SK-N-SH treated with all-trans-retinoic acid at 6 μM for 48 hours (cell line): ENCODE measurements around the gene NHERF2.

ENCODE experiments used
- ATAC-seq: fragments of 200-7000 bp; cut with Tn5 transposase; 3 replicates; pipeline ENCODE4 v1.9.1; 2020; ENCODE audit warnings: mild to moderate bottlenecking, moderate library complexity
- ARNTL ChIP-seq: fragments of 450-650 bp; formaldehyde crosslinking; IDR thresholded peaks from 2 replicates; pipeline ENCODE4 v1.5.0; 2020; ENCODE audit warnings: low read depth, mild to moderate bottlenecking, moderate library complexity, borderline replicate concordance
- BACH2 ChIP-seq: fragments of 250-450 bp; sonication (Bioruptor Pico); IDR thresholded peaks from 2 replicates; pipeline ENCODE4 v1.9.0; 2021; ENCODE audit warnings: mild to moderate bottlenecking, borderline replicate concordance
- CSDC2 ChIP-seq: fragments of 250-450 bp; sonication (Bioruptor Pico); IDR thresholded peaks from 2 replicates; pipeline ENCODE4 v1.5.0; 2020; ENCODE audit warnings: mild to moderate bottlenecking, moderate library complexity
- ESRRG ChIP-seq: fragments of 250-450 bp; sonication (Bioruptor Pico); IDR thresholded peaks from 2 replicates; pipeline ENCODE4 v1.6.1; 2021; ENCODE audit warnings: mild to moderate bottlenecking
- GLIS3 ChIP-seq: fragments of 250-450 bp; sonication (Bioruptor Pico); IDR thresholded peaks from 2 replicates; pipeline ENCODE4 v1.5.0; 2020; ENCODE audit warnings: mild to moderate bottlenecking, moderate library complexity
- ISL1 ChIP-seq: fragments of 250-450 bp; sonication (Bioruptor Pico); IDR thresholded peaks from 2 replicates; pipeline ENCODE4 v2.1.2; 2022; ENCODE audit warnings: mild to moderate bottlenecking, moderate library complexity
- OSR1 ChIP-seq: fragments of 250-450 bp; sonication (Bioruptor Pico); IDR thresholded peaks from 2 replicates; pipeline ENCODE4 v1.8.0; 2022; ENCODE audit warnings: moderate library complexity, mild to moderate bottlenecking, inconsistent platforms
- PPARA ChIP-seq: fragments of 250-450 bp; sonication (Bioruptor Pico); IDR thresholded peaks from 2 replicates; pipeline ENCODE4 v1.5.0; 2020; ENCODE audit warnings: mild to moderate bottlenecking, borderline replicate concordance
- RARB ChIP-seq: fragments of 250-450 bp; sonication (Bioruptor Pico); IDR thresholded peaks from 2 replicates; pipeline ENCODE4 v1.8.0; 2021; ENCODE audit warnings: mild to moderate bottlenecking, moderate library complexity
- TCF4 ChIP-seq: fragments of 250-450 bp; sonication (Bioruptor Pico); IDR thresholded peaks from 2 replicates; pipeline ENCODE4 v1.8.0; 2021; ENCODE audit warnings: mild to moderate bottlenecking, moderate library complexity, borderline replicate concordance
- TOX ChIP-seq: fragments of 250-450 bp; sonication (Bioruptor Pico); IDR thresholded peaks from 2 replicates; pipeline ENCODE4 v1.8.0; 2021; ENCODE audit warnings: mild to moderate bottlenecking, moderate library complexity, borderline replicate concordance
- ZC3H10 ChIP-seq: fragments of 250-450 bp; sonication (Bioruptor Pico); IDR thresholded peaks from 2 replicates; pipeline ENCODE4 v1.5.1; 2021; ENCODE audit warnings: mild to moderate bottlenecking, moderate library complexity
- ZFP3 ChIP-seq: fragments of 250-450 bp; sonication (Bioruptor Pico); IDR thresholded peaks from 2 replicates; pipeline ENCODE4 v1.5.0; 2020; ENCODE audit warnings: mild to moderate bottlenecking, moderate library complexity
- ZFP30 ChIP-seq: fragments of 450-650 bp; formaldehyde crosslinking; IDR thresholded peaks from 2 replicates; pipeline ENCODE4 v1.5.0; 2022; ENCODE audit warnings: mild to moderate bottlenecking, moderate library complexity
- ZNF565 ChIP-seq: fragments of 450-650 bp; formaldehyde crosslinking; conservative IDR thresholded peaks from 2 replicates; pipeline ENCODE4 v1.5.0; 2020; ENCODE audit warnings: low read depth, mild to moderate bottlenecking, moderate library complexity
- ZNF70 ChIP-seq: fragments of 450-650 bp; formaldehyde crosslinking; IDR thresholded peaks from 2 replicates; pipeline ENCODE4 v1.5.0; 2020; ENCODE audit warnings: mild to moderate bottlenecking, moderate library complexity
- ZNF8 ChIP-seq: fragments of 450-650 bp; formaldehyde crosslinking; IDR thresholded peaks from 2 replicates; pipeline ENCODE4 v1.5.0; 2020; ENCODE audit warnings: mild to moderate bottlenecking, moderate library complexity
- TF ChIP-seq, protein P1 (sequence below): fragments of 250-450 bp; sonication (Bioruptor Pico); IDR thresholded peaks from 2 replicates; pipeline ENCODE4 v1.5.0; 2020; ENCODE audit warnings: mild to moderate bottlenecking, moderate library complexity
- TF ChIP-seq, protein P2 (sequence below): fragments of 250-450 bp; sonication (Bioruptor Pico); IDR thresholded peaks from 2 replicates; pipeline ENCODE4 v1.8.0; 2020; ENCODE audit warnings: mild to moderate bottlenecking, moderate library complexity, borderline replicate concordance
- TF ChIP-seq, protein P3 (sequence below): fragments of 250-450 bp; sonication (Bioruptor Pico); IDR thresholded peaks from 2 replicates; pipeline ENCODE4 v1.5.1; 2020; ENCODE audit warnings: low read depth, mild to moderate bottlenecking, moderate library complexity
- TF ChIP-seq, protein P4 (sequence below): fragments of 250-450 bp; sonication (Bioruptor Pico); IDR thresholded peaks from 2 replicates; pipeline ENCODE4 v1.5.1; 2021; ENCODE audit warnings: mild to moderate bottlenecking, moderate library complexity

The NHERF2 gene

DNA sequence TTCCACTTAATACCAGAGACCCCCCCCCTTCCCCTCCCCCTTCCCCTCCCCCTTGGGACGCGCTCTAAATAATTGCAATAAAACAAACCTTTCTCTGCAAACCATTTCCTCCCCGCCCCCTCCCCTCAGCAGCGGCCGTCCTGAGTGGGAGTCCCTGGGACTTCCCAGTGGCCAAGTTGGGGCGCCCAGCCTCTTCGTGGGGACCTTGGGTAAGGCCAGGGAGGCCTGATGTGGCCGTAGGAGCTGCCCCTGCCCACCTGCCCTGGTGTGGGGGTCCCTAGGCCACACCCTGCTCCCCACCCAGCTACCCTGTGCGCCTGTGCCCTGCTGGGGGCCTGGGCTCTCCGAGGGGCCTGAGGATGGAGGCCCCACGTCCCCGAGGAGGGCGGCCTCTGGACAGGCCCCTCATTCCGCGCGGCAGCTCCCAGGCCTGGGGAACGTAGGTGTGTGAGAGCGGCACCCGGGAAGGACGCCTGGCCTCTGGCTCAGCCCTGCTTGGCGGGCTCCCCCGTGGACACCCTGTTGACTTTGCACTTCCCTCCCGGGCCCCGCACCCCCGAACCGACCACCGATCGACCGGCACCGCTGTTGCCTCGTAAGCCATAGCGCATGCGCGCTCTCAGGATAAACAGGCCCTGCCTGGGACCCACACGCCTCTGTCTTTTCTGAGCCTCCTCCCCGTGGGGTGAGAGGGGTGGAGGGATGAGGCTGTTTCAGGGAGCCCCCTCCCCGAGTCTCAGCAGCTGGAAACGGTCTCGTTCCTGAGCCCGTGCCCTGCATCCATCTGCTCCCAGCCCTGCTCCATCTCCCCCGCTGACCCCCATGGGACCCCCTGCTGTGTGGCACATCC is 11.9 kb downstream of the NHERF2 start (continued):
- TF ChIP-seq ZNF8 (CRISPR knock-in tag) (no peak), RARB (CRISPR knock-in tag) (no peak), CSDC2 (CRISPR knock-in tag) (no peak), ZNF565 (CRISPR knock-in tag) (no peak)
- TF ChIP-seq, all 23 proteins: peak for 0

DNA sequence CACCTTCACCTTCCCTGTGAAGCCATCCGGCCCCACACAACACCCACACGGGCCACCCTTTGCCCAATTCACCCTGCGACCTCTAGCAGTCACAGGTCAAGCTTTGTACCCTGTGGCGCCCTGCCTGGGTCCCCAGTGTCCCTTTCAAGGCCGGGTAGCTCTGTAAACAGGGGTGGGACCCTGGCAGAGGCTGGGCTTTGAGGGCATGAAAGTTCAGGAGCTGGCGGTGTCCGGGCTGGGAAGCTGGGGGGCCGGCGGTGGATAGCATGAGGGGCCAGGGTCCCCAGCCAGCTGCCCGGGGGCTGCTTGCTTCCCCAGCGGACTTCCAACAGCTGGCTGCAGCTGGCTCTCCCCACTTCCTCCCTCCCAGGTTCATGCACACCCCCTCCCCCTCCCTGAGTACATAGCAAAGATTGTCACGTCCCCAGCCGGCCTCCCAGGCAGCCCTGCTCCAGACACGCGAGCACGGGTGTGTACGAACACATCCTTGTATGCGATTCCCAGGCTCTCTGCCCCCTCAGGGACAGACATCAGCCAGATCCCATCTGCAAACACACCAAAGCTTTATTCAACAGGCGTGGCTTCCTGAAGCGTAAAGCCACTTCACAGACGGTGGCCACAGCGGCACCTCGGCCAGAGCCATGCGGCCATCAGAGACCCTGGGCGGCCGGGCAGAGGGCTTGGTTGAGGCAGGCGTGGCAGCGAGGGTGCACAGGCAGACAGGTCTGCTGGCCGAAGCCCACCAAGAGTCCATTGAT is 12.8 kb downstream of the NHERF2 start:
- TF ChIP-seq BACH2 (CRISPR knock-in tag): no peak
- TF ChIP-seq TCF4 (CRISPR knock-in tag): no peak
- no peak for TF ChIP-seq ESRRG (CRISPR knock-in tag)
- no peak for TF ChIP-seq ZNF8 (CRISPR knock-in tag)
- TF ChIP-seq, all 23 proteins: peak for 0
- ATAC-seq: no peak

DNA sequence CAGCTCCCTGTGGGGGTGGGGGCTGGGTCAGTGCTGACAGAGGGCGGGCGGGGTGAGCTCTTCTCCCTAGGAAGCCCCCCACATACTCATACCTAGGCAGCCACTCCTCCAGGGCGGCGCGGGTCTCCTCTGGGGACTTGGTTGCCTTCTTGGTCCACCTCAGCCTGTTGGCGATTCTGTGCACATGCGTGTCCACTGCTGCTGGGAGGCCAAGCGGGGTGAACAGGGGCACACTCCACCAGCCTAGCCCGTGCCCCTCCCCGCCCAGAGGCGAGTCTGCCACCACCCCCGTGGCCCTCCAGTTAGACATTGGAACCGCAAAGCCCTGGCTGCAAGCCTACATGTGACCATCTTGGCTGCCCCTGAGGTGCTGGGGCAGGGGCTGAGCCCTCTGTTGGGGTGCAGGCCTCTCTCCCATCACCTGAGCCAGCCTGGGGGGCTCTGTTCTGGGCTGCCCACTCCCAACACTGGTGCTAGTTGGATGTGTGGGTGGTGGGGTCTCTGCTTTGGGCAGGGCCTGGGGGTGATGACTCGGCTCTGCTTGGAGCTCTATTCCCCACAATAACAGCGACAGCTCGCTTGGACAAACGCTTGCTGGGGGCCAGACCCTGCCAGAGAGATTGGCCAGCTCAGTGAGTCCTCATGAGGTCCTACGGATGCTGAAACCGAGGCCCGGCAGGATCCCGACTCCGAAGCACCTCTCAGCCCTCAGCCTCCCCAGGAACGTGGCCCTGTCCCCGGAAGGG is 13.5 kb downstream of the NHERF2 start:
- ATAC-seq: no peak
- TF ChIP-seq BACH2 (CRISPR knock-in tag) (no peak), ZNF70 (CRISPR knock-in tag) (no peak), ISL1 (no peak), ARNTL (CRISPR knock-in tag) (no peak), PPARA (CRISPR knock-in tag) (no peak), OSR1 (no peak), CSDC2 (CRISPR knock-in tag) (no peak), ZC3H10 (CRISPR knock-in tag) (no peak), ZFP3 (CRISPR knock-in tag) (no peak), ESRRG (CRISPR knock-in tag) (no peak), TCF4 (CRISPR knock-in tag) (no peak), GLIS3 (CRISPR knock-in tag) (no peak), ZNF8 (CRISPR knock-in tag) (no peak), RARB (CRISPR knock-in tag) (no peak), TOX (no peak), ZFP30 (no peak)
- TF ChIP-seq, protein P1, sequence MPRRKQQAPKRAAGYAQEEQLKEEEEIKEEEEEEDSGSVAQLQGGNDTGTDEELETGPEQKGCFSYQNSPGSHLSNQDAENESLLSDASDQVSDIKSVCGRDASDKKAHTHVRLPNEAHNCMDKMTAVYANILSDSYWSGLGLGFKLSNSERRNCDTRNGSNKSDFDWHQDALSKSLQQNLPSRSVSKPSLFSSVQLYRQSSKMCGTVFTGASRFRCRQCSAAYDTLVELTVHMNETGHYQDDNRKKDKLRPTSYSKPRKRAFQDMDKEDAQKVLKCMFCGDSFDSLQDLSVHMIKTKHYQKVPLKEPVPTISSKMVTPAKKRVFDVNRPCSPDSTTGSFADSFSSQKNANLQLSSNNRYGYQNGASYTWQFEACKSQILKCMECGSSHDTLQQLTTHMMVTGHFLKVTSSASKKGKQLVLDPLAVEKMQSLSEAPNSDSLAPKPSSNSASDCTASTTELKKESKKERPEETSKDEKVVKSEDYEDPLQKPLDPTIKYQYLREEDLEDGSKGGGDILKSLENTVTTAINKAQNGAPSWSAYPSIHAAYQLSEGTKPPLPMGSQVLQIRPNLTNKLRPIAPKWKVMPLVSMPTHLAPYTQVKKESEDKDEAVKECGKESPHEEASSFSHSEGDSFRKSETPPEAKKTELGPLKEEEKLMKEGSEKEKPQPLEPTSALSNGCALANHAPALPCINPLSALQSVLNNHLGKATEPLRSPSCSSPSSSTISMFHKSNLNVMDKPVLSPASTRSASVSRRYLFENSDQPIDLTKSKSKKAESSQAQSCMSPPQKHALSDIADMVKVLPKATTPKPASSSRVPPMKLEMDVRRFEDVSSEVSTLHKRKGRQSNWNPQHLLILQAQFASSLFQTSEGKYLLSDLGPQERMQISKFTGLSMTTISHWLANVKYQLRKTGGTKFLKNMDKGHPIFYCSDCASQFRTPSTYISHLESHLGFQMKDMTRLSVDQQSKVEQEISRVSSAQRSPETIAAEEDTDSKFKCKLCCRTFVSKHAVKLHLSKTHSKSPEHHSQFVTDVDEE (CRISPR knock-in tag): no peak
- TF ChIP-seq, protein P2, sequence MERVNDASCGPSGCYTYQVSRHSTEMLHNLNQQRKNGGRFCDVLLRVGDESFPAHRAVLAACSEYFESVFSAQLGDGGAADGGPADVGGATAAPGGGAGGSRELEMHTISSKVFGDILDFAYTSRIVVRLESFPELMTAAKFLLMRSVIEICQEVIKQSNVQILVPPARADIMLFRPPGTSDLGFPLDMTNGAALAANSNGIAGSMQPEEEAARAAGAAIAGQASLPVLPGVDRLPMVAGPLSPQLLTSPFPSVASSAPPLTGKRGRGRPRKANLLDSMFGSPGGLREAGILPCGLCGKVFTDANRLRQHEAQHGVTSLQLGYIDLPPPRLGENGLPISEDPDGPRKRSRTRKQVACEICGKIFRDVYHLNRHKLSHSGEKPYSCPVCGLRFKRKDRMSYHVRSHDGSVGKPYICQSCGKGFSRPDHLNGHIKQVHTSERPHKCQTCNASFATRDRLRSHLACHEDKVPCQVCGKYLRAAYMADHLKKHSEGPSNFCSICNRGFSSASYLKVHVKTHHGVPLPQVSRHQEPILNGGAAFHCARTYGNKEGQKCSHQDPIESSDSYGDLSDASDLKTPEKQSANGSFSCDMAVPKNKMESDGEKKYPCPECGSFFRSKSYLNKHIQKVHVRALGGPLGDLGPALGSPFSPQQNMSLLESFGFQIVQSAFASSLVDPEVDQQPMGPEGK (CRISPR knock-in tag): no peak
- TF ChIP-seq, protein P3, sequence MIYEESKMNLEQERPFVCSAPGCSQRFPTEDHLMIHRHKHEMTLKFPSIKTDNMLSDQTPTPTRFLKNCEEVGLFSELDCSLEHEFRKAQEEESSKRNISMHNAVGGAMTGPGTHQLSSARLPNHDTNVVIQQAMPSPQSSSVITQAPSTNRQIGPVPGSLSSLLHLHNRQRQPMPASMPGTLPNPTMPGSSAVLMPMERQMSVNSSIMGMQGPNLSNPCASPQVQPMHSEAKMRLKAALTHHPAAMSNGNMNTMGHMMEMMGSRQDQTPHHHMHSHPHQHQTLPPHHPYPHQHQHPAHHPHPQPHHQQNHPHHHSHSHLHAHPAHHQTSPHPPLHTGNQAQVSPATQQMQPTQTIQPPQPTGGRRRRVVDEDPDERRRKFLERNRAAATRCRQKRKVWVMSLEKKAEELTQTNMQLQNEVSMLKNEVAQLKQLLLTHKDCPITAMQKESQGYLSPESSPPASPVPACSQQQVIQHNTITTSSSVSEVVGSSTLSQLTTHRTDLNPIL (CRISPR knock-in tag): no peak
- TF ChIP-seq, protein P4, sequence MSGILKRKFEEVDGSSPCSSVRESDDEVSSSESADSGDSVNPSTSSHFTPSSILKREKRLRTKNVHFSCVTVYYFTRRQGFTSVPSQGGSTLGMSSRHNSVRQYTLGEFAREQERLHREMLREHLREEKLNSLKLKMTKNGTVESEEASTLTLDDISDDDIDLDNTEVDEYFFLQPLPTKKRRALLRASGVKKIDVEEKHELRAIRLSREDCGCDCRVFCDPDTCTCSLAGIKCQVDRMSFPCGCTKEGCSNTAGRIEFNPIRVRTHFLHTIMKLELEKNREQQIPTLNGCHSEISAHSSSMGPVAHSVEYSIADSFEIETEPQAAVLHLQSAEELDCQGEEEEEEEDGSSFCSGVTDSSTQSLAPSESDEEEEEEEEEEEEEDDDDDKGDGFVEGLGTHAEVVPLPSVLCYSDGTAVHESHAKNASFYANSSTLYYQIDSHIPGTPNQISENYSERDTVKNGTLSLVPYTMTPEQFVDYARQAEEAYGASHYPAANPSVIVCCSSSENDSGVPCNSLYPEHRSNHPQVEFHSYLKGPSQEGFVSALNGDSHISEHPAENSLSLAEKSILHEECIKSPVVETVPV (CRISPR knock-in tag): no peak
- TF ChIP-seq, all 23 proteins: peak for 0
